ENCODE data around the gene CCDC71.

DNA sequence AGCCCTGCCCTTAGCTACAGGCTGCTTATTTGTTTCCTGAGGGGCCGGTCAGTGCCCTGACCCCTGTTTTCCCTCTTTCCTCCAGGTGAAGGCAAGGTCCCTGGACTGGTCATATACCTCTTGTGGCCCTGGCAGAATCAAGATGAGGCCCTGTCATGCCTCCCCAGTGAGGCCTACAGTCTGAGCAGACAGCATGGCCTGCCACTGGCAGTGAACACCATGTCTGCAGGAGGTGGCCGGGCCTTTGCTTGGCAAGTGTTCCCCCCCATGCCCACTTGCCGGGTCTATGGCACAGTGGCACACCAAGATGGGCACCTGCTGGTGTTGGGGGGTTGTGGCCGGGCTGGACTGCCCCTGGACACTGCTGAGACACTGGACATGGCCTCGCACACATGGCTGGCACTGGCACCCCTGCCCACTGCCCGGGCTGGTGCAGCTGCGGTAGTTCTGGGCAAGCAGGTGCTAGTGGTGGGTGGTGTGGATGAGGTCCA is 6.5 kb upstream of the CCDC71 start:
- TF ChIP-seq EP300 (IDR thresholded peaks at IDR 0.05) (no peak), POLR2A (IDR thresholded peaks at IDR 0.05; ENCODE audit: low read depth) (no peak), POLR2AphosphoS5 (IDR thresholded peaks at IDR 0.05) (no peak)
- TF ChIP-seq, protein P1, sequence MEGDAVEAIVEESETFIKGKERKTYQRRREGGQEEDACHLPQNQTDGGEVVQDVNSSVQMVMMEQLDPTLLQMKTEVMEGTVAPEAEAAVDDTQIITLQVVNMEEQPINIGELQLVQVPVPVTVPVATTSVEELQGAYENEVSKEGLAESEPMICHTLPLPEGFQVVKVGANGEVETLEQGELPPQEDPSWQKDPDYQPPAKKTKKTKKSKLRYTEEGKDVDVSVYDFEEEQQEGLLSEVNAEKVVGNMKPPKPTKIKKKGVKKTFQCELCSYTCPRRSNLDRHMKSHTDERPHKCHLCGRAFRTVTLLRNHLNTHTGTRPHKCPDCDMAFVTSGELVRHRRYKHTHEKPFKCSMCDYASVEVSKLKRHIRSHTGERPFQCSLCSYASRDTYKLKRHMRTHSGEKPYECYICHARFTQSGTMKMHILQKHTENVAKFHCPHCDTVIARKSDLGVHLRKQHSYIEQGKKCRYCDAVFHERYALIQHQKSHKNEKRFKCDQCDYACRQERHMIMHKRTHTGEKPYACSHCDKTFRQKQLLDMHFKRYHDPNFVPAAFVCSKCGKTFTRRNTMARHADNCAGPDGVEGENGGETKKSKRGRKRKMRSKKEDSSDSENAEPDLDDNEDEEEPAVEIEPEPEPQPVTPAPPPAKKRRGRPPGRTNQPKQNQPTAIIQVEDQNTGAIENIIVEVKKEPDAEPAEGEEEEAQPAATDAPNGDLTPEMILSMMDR (IDR thresholded peaks at IDR 0.05): no peak
